ENCODE data around the gene PARP6. TPM values are rescaled to one million over a fixed set of nuclear protein-coding genes. Genes with fewer than 3 reads are reported as not detected.
A peak's percentile ranks its signal among the peaks of the same experiment; 100 is the strongest.

PARP6 gene
- total and polyA plus RNA-seq, 2 donors (not counting 1 experiment from before 2014, with no cell fraction given) = 118 to 134 TPM

GRCh38 chr15:72200395-72201237 is 71.7 kb downstream of the PARP6 start:
- intact Hi-C loops (cut with micrococcal nuclease) = no loop called here
- Histone ChIP-seq H3K4me2 (replicated peaks; ENCODE audit: low read depth, low read length, poor library complexity, severe bottlenecking) (no peak overlapping the region), H3K9ac (ENCODE audit: low read length) (no peak overlapping the region), H3K9me3 (ENCODE audit: control extremely low read depth in 1 of 3, control insufficient read depth in 2 of 3, insufficient read depth in 1 of 3, low read length in 2 of 3) (no peaks in the 10 kb centered on the region), H4K20me1 (ENCODE audit: control insufficient read depth, insufficient read depth, low read length, poor library complexity, severe bottlenecking) (peaks cover 18% of the 10 kb centered on the region), H3K4me3 (ENCODE audit: control extremely low read depth in 1 of 5, extremely low read depth in 1 of 5, insufficient read depth in 1 of 5, low read depth in 2 of 5, low read length in 4 of 5) (no peak overlapping the region), H2AFZ (ENCODE audit: insufficient read depth, low read depth, low read length, poor library complexity, severe bottlenecking) (no peak overlapping the region), H3K27me3 (replicated peaks in 1 of 4; ENCODE audit: control extremely low read depth in 1 of 4, control insufficient read depth in 3 of 4, insufficient read depth in 4 of 4, low read length in 3 of 4) (peaks cover 0 to 20% (median 5%) of the 10 kb centered on the region in 4 experiments), H3K79me2 (ENCODE audit: control insufficient read depth, insufficient read depth, low read length) (no peaks in the 10 kb centered on the region), H3K4me1 (ENCODE audit: control insufficient read depth in 2 of 2, insufficient read depth in 2 of 2, low read length in 2 of 2) (peaks cover 4 to 6% of the 10 kb centered on the region in 2 donors), H3K27ac (ENCODE audit: low read length in 2 of 2) (peak overlapping the region in 1 of 2 donors; percentile 20), H3K36me3 (replicated peaks in 1 of 2; ENCODE audit: control extremely low read depth in 1 of 2, control insufficient read depth in 1 of 2, extremely low read depth in 1 of 2, insufficient read depth in 2 of 2, low read length in 1 of 2) (peaks cover 23 to 72% of the 10 kb centered on the region in 2 experiments)
- peaks cover 12% of the 10 kb centered on the region for H3K27me3 Mint-ChIP-seq
- H3K27ac Mint-ChIP-seq = peak overlapping the region; percentile 41
- WGBS (ENCODE audit: insufficient coverage) = 80% methylated on average over 13 of the region's 15 CpGs
- no peak overlapping the region for H3K4me3 Mint-ChIP-seq
- TF ChIP-seq CTCF (IDR thresholded peaks at IDR 0.05) (no peak), EZH2 (IDR thresholded peaks at IDR 0.05; ENCODE audit: borderline replicate concordance, insufficient read depth, low read depth, low read length, poor library complexity, severe bottlenecking) (no peak)
- no peaks in the 10 kb centered on the region for H3K9me3 Mint-ChIP-seq (ENCODE audit: insufficient read depth)
- H3K4me1 Mint-ChIP-seq = peaks cover 26% of the 10 kb centered on the region
- ATAC-seq (ENCODE audit: low read depth) = no peak
- CTCF ChIA-PET = interaction anchor here (0.6 to 9.5 kb wide), 29 partner anchors 8 to 1977 kb away, joined by 3 to 137 read pairs (median 4); partner anchors contain the start of gene PKM
- no peak for DNase-seq
- POLR2A ChIA-PET = no interaction called here

Measured in B cell (primary cell).